IMR-90 (cell line): ENCODE data around the gene CLNK. TPM values are rescaled to one million over a fixed set of nuclear protein-coding genes. Genes with fewer than 3 reads are reported as not detected.

Experiments used
- polyA plus RNA-seq, 3 experiments: library from polyadenylated mRNA; depleted of rRNA; stranded (reverse); fragments of >200 nt; gene quantifications; 2 replicates each; pipeline ENCODE4 v1.2.3, GENCODE V29; 2012; ENCODE audit warnings: low replicate concordance in 1 of 3
- total RNA-seq: library from RNA; depleted of rRNA; stranded (reverse); fragments of >200 nt; gene quantifications from 2 replicates; pipeline ENCODE4 v1.2.3, GENCODE V29; 2012; rRNA removed

The CLNK gene
- total and polyA plus RNA-seq, 2 of the 4 experiments (the other 2 are of a cell fraction): not detected

Other genes starting within 250 kb of the CLNK start
- 56.4 and 56.8 TPM in 2 replicates for gene ZNF518B, start 227.3 kb downstream of the CLNK start, total RNA-seq
- 5.1 and 7.3 TPM in 2 replicates for gene ZNF518B, start 227.3 kb downstream of the CLNK start, polyA plus RNA-seq (2012; rRNA removed)